GM23338 (cell line): ENCODE measurements around the gene NRP2. TPM values are rescaled to one million over a fixed set of nuclear protein-coding genes. Genes with fewer than 3 reads are reported as not detected.

Experiments
- ATAC-seq: fragments of 200-7000 bp; cut with Tn5 transposase; 3 replicates; pipeline ENCODE4 v1.9.1; 2020
- DNase-seq: peaks from one replicate; pipeline ENCODE4 v3.0.0-alpha.2; 2015; ENCODE audit warnings: low spot score
- H2AFZ ChIP-seq: fragments of 200-600 bp; sonication (generic); 2 replicates; pipeline ENCODE4 v1.8.0; 2016; ENCODE audit warnings: antibody characterized with exemption, mild to moderate bottlenecking, moderate library complexity
- H3F3A ChIP-seq: fragments of 200-600 bp; sonication (generic); replicated peaks from 2 replicates; pipeline ENCODE4 v1.8.0; 2017; ENCODE audit warnings: antibody characterized with exemption, mixed run types, low read depth
- H3K27ac ChIP-seq: fragments of 200-600 bp; sonication (generic); 2 replicates; pipeline ENCODE4 v1.6.1; 2016; ENCODE audit warnings: low read depth
- H3K27me3 ChIP-seq: fragments of 200-600 bp; sonication (generic); 2 replicates; pipeline ENCODE4 v1.8.0; 2016; ENCODE audit warnings: mild to moderate bottlenecking, mixed run types, moderate library complexity; ENCODE audit not compliant: insufficient read depth
- H3K36me3 ChIP-seq: fragments of 200-600 bp; sonication (generic); 2 replicates; pipeline ENCODE4 v1.8.0; 2016; ENCODE audit warnings: mild to moderate bottlenecking; ENCODE audit not compliant: insufficient read depth
- H3K4me1 ChIP-seq: fragments of 200-600 bp; sonication (generic); 2 replicates; pipeline ENCODE4 v1.8.0; 2016; ENCODE audit warnings: mild to moderate bottlenecking, moderate library complexity; ENCODE audit not compliant: insufficient read depth
- H3K4me2 ChIP-seq: fragments of 200-600 bp; sonication (generic); 2 replicates; pipeline ENCODE4 v1.7.1; 2017; ENCODE audit warnings: mixed run types
- H3K4me3 ChIP-seq: fragments of 200-600 bp; sonication (generic); 2 replicates; pipeline ENCODE4 v1.6.1; 2016; ENCODE audit warnings: mixed run types
- H3K79me2 ChIP-seq: fragments of 200-600 bp; sonication (generic); replicated peaks from 2 replicates; pipeline ENCODE4 v1.8.0; 2017; ENCODE audit warnings: mild to moderate bottlenecking; ENCODE audit not compliant: insufficient read depth
- H3K9me2 ChIP-seq: fragments of 200-600 bp; sonication (generic); 2 replicates; pipeline ENCODE4 v1.8.0; 2017; ENCODE audit not compliant: insufficient read depth
- H4K20me1 ChIP-seq: fragments of 200-600 bp; sonication (generic); replicated peaks from 2 replicates; pipeline ENCODE4 v1.8.0; 2017; ENCODE audit warnings: mild to moderate bottlenecking; ENCODE audit not compliant: insufficient read depth
- H3K27ac Mint-ChIP-seq: 2 replicates; pipeline ENCODE4 v1.8.0; 2020; ENCODE audit warnings: inconsistent platforms, mild to moderate bottlenecking, moderate library complexity, mixed read lengths
- H3K27me3 Mint-ChIP-seq: 3 replicates; pipeline ENCODE4 v1.8.0; 2022; ENCODE audit warnings: low read depth, mild to moderate bottlenecking, moderate library complexity, mixed read lengths, inconsistent platforms; ENCODE audit not compliant: insufficient read depth, poor library complexity
- H3K36me3 Mint-ChIP-seq: 3 replicates; pipeline ENCODE4 v1.8.0; 2021; ENCODE audit warnings: low read depth, mild to moderate bottlenecking, inconsistent platforms, moderate library complexity, mixed read lengths
- H3K4me1 Mint-ChIP-seq: 3 replicates; pipeline ENCODE4 v1.8.0; 2020; ENCODE audit warnings: mild to moderate bottlenecking, inconsistent platforms, mixed read lengths
- H3K4me3 Mint-ChIP-seq: 3 replicates; pipeline ENCODE4 v1.8.0; 2021; ENCODE audit warnings: moderate library complexity, mild to moderate bottlenecking, inconsistent platforms, mixed read lengths
- H3K9me3 Mint-ChIP-seq: 3 replicates; pipeline ENCODE4 v1.8.0; 2020; ENCODE audit warnings: moderate library complexity, mild to moderate bottlenecking, inconsistent platforms, mixed read lengths
- NANOG ChIP-seq: IDR thresholded peaks from 2 replicates; pipeline ENCODE4 v1.6.1; 2016; ENCODE audit warnings: antibody characterized with exemption, borderline replicate concordance
- ZNF114 ChIP-seq: fragments of 250-450 bp; sonication (Bioruptor Pico); IDR thresholded peaks from 2 replicates; pipeline ENCODE4 v1.5.0; 2020; ENCODE audit warnings: mild to moderate bottlenecking, moderate library complexity
- ZNF462 ChIP-seq: fragments of 250-450 bp; sonication (Bioruptor Pico); IDR thresholded peaks from 2 replicates; pipeline ENCODE4 v1.5.0; 2020; ENCODE audit warnings: mild to moderate bottlenecking, moderate library complexity
- polyA plus RNA-seq: library from polyadenylated mRNA; unstranded; fragments of >200 nt; fragmentation: Nextera tagmentation; extraction: Ambion mirVana; gene quantifications from 2 replicates; pipeline ENCODE4 v1.2.1, GENCODE V29; 2016
- total RNA-seq: library from RNA; depleted of rRNA; stranded (reverse); fragments of >200 nt; shearing (Covaris generic); gene quantifications from 2 replicates; pipeline ENCODE4 v1.2.3, GENCODE V29; 2014
- TF ChIP-seq, protein P1 (sequence below), 2 experiments: fragments of 200-600 bp in 1 of 2; sonication (generic) in 1 of 2; conservative IDR thresholded peaks; 2 replicates each; pipeline versions ENCODE4 v1.5.1 to v1.6.1; 2016 to 2017; ENCODE audit warnings: antibody characterized with exemption in 2 of 2, low read depth in 2 of 2, mild to moderate bottlenecking in 2 of 2, moderate library complexity in 1 of 2

NRP2 gene
- total and polyA plus RNA-seq, 2 experiments from 2014 or later: 18.4 to 22.0 TPM

- Histone ChIP-seq H3F3A (no peaks in the 10 kb centered on the region), H3K4me1 (peaks cover 47% of the 10 kb centered on the region), H3K9me2 (no peaks in the 10 kb centered on the region), H3K4me3 (no peak overlapping the region), H3K36me3 (no peaks in the 10 kb centered on the region; the same call in 1 of the 2 replicates), H3K27ac (peak overlapping the region; percentile 84; the same call in 1 of the 2 replicates), H3K4me2 (peak overlapping the region; percentile 31), H3K27me3 (no peaks in the 10 kb centered on the region), H2AFZ (peak overlapping the region; percentile 93), H4K20me1 (no peaks in the 10 kb centered on the region), H3K79me2 (no peaks in the 10 kb centered on the region)
- peak overlapping the region; percentile 97 for H3K27ac Mint-ChIP-seq
- no peak for TF ChIP-seq NANOG
- TF ChIP-seq ZNF114 (CRISPR knock-in tag): no peak
- no peak; the same call in 1 of the 2 replicates for TF ChIP-seq ZNF462
- TF ChIP-seq, protein P1, sequence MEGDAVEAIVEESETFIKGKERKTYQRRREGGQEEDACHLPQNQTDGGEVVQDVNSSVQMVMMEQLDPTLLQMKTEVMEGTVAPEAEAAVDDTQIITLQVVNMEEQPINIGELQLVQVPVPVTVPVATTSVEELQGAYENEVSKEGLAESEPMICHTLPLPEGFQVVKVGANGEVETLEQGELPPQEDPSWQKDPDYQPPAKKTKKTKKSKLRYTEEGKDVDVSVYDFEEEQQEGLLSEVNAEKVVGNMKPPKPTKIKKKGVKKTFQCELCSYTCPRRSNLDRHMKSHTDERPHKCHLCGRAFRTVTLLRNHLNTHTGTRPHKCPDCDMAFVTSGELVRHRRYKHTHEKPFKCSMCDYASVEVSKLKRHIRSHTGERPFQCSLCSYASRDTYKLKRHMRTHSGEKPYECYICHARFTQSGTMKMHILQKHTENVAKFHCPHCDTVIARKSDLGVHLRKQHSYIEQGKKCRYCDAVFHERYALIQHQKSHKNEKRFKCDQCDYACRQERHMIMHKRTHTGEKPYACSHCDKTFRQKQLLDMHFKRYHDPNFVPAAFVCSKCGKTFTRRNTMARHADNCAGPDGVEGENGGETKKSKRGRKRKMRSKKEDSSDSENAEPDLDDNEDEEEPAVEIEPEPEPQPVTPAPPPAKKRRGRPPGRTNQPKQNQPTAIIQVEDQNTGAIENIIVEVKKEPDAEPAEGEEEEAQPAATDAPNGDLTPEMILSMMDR (conservative IDR thresholded peaks at IDR 0.05; ENCODE audit: low read depth in 2 of 2): no peak
- H3K27me3 Mint-ChIP-seq: peaks cover 3% of the 10 kb centered on the region
- peaks cover 12% of the 10 kb centered on the region; the same call in 2 of the 3 replicates for H3K36me3 Mint-ChIP-seq
- H3K9me3 Mint-ChIP-seq: no peaks in the 10 kb centered on the region
- peaks cover 56% of the 10 kb centered on the region for H3K4me1 Mint-ChIP-seq
- ATAC-seq: peak; percentile 65
- no peak overlapping the region; the same call in 1 of the 3 replicates for H3K4me3 Mint-ChIP-seq
- DNase-seq: peak; percentile 73
Observed at GRCh38 chr2:205734436-205735037, 52.2 kb downstream of the NRP2 start.
